NCI-H1436 (cell line): Measurements from ENCODE around the gene MFSD2B.
"Not testable (repeated sequence)": the region's sequence is repeated elsewhere in the genome, so short reads cannot be mapped to it uniquely, and the experiment has no call there.

Source experiments
- DNase-seq: peaks from one replicate; lab custom pipeline; 2025; lab: John Stamatoyannopoulos, UW

MFSD2B gene

DNA sequence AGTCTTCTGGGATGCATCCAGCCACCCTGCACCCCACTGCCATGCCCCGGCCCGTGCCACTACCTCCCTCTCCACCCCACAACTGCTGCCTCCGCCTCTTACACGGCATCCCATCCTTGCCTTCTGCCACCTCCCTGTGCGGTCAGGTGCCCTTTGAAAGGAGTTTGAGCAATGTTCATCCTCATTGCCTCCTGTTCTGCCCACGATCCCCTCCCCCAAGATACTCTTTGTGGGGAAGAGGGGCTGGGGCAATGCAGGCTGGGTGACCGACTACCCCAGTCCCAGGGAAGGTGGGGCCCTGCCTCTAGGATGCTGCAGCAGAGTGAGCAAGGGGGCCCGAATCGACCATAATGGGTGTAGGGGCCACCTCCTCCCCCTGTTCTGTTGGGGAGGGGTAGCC lies 8.4 kb downstream of the MFSD2B start:
- no peak for DNase-seq

- no peak for DNase-seq
Measured at GRCh38 chr2:24019729-24020128, 9.8 kb downstream of the MFSD2B start.

- DNase-seq = no peak
Measured at GRCh38 chr2:24020244-24020643, 10.4 kb downstream of the MFSD2B start.

- no peak for DNase-seq
Measured at GRCh38 chr2:24021122-24021998, 11.5 kb downstream of the MFSD2B start.

DNA sequence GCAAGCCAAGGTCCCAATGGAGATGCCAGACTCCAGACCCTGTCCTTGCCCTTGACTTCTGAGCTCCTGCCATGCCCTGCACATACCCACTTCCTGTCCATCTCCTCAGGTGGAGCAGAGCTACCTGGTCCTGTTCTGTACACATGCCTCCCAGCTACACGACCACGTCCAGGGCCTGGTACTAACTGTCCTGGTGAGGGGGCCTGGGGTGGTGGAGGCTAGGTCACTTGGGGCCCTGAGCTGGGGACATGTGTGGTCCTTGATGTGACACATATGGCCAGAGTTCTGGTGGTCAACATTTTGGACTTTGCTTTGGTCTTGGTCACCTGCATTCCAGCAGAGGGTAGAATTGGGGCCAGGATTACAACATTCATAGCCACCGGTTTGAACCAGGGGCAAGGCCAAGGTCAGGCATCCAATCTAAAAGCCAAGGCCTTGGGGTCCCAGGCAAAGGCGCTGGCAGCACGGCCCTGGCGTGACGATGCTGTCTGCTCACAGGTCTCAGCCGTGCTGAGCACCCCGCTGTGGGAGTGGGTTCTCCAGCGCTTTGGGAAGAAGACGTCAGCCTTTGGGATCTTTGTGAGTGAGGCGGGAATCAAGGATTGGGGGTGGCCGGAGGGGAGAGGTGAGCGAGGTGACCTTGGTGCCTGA lies 12.6 kb downstream of the MFSD2B start:
- DNase-seq = no peak

DNA sequence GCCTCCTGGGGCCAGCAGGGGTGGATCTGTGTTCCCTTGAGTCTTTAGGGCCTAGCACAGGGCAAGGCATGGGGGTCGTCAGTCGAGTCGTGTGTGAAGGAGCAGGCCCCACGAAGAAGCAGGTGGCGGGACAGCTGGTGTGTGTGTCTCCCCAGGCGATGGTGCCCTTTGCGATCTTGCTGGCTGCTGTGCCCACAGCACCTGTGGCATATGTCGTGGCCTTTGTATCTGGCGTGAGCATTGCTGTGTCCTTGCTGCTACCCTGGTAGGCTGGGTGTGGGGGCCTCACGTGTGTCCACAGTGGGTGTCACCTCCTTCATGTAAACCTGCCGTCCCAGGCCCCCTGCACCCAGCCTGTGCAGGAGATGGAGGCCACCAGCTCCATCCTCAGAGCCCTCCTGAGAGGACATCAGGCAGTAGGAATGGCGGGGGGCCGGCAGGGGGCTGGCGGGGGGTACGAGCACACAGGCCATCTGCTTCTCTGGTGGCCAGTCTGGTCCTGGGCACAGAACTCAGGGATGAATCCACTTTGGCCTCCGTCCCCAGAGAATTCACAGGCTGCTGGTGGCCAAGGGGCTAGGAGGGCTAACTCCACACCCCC lies 13.2 kb downstream of the MFSD2B start:
- DNase-seq = no peak

- no peak for DNase-seq
Measured at GRCh38 chr2:24024018-24024417, 14.1 kb downstream of the MFSD2B start.

- no peak for DNase-seq
Measured at GRCh38 chr2:24024996-24025663, 15.2 kb downstream of the MFSD2B start.

- peak; percentile 20 for DNase-seq
Measured at GRCh38 chr2:24026233-24026632, 16.3 kb downstream of the MFSD2B start.

DNA sequence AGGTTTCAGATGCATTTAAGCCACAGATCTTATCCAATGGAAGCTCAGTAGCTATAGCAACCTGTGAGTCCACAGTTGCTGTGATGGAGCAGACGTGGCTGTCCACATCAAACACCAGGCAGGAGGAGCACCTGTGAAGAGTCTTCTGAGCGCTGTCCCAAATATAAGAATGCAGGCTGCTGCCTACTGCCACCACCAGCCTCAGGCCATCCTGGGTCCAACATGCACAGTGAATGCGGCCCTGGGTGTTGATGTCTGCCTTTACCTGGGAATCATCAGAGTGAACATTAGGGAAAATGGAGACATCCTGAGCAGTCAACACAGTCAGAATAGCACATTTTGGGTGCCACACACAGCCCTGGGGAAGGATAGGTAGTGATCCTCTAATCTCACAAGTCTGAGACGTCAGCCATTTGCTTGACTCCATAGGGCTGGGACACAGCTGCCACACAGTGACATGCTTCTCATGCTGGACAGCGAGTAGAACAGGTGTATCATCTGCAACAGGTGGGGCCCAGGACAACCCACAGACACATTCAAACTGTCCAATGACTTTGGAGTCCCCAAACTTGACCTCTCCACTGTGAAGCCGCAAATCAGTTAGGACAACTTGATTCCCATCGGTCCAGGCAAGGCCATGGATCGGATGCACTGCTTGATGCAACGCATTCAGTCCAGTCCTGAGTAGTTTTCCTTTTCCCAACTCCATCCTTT lies 29.1 kb downstream of the MFSD2B start:
- DNase-seq = no peak

- DNase-seq = no peak
Measured at GRCh38 chr2:24040511-24040910, 30.6 kb downstream of the MFSD2B start.

GRCh38 chr2:24043133-24043532 lies 33.2 kb downstream of the MFSD2B start:
- not testable (repeated sequence) for DNase-seq

DNA sequence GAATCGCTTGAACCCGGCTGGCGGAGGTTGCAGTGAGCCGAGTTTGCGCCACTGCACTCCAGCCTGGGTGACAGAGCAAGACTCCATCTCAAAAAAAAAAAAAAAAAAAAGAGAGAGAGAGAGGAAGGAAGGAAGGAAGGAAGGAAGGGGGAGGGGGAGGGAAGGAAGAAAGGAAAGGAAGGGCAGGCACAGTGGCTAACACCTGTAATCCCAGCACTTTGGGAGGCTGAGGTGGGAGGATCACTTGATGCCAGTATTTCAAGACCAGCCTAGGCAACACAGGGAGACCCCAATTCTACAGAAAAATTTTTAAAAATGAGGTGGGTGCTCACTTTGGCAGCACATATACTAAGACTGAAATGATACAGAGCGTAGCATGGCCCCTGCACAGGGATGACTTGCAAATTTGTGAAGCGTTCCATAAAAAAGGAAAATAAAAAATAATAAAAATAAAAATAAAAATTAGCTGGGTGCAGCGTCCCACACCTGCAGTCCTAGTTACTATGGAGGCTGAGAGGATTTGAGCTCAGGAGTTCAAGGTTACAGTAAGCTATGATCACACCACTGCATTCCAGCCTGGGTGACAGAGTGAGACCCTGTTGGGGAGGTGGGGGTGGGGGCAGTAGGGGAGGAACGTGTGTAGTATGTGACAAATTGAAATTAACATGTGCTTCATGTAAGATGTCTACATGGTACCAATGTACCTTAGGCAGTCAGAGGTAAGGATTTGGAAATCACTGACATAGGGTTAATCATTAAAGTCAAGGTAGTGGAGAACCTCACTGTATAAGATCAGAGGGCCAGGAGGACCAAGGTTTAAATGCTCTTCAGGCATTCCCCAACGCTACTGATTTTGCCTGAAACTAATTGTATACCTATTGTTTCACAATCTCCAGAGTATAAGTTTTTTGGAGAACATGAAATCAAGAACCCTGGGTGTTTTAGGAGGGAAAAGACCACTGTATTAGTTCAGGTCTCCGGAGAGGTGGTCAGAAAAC lies 35.9 kb downstream of the MFSD2B start:
- no peak for DNase-seq

- no peak for DNase-seq
Measured at GRCh38 chr2:24046599-24046929, 36.7 kb downstream of the MFSD2B start.

DNA sequence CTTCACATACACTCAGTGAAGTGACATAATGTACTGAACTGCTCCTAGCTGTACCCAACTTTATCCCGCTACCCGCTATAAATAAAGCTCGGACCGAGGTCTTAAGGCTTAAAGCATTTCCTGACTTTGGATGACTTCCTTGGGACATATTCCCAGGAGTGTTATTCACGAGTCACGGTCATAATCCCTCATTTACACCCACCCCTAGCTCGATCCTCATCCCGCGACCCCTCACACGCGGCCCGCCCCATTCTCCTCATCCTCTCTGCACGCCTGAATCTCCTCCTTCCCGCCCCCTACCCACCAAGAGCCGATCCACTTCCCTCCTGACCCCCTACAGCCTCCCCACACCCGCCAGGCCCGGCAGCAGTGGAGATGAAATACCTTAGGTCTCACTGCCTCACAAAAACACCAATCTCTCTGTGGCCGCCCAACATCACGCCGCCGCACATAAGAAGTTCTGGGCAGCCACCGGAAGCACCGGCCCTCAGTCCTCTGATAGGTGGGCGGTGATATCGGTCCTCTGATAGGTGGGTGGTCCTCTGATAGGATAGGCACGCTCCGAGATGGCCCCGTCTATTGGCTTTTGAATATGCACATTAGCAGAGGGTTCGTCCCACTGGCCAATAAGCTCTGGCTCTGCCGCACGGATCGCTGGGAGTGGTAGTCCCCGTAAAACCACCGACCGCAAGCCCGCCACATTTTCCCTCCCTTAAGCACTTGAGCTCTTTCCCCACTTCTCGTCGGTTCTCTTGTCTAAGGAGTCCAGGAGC lies 37.2 kb downstream of the MFSD2B start, which contains the start of gene WDCP:
TSS of gene WDCP (minus strand) at position 462 of the 773 bp plus-strand sequence. CDS start 7,897 bp downstream, outside the sequence.
- DNase-seq = peak; percentile 96

GRCh38 chr2:24047703-24048033 lies 37.8 kb downstream of the MFSD2B start:
- DNase-seq = no peak

DNA sequence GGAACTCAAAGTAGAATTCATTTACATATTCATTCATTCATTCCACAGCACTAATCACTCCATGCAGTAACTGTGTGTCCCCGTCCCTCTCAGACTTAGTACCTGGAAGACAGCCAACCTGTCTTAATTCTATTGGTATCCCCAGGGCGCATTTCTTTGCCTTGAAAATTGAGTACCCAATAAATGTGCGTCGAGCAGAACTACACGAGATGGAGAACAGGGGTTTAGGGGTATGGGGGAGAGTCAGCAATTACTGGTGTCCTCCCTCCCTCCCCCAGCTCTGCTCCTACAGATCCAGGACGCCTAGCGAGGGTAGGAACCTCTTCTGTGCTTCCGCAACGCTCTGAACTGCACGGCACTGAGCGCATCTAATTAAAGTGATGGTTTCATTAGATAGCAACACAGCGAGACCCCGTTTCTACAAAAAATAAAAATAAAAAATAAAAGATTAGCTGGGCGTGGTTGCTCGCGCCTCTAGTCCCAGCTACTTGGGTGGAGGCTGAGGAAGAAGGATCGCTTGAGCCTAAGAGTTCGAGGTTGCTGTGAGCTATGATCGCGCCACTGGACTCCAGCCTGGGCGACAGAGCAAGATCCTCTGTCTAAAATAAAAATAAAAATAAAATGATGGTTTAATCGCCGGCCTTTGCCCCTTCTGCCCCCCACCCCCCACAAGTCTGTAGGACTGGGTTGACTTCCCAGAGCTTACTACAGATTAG lies 39.0 kb downstream of the MFSD2B start:
- DNase-seq = peak; percentile 22

DNA sequence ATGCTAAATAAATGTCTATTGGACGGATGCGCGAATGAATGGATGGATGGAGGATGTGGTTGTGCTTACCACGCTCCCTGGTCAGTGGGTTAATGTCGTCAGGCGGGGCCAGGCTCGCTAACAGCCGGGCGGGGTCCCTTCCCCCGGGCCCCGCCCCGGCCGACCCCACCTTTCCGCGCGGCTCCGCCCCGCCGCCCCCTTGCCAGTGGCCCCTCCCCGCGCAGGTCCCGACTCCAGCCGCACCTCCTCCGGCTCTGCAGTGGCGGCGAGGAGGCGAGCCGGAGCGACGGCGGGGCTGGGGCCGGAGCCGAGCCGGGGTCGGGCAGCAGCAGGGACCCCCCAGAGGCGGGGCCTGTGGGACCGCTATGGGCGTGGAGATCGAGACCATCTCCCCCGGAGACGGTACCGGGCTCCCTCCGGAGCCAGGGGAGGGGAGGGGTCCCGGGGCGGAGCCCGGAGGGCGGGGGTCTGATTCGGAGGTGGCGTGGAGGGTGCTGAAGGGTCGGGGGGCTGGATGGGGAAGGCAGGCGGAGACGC lies 39.7 kb downstream of the MFSD2B start, which contains the start of gene FKBP1B:
TSS of gene FKBP1B (plus strand) at position 257 of the 537 bp plus-strand sequence. CDS start at position 366, 109 bp downstream.
- DNase-seq = peak; percentile 63
